Stomach (tissue), 19 donors: Measurements from ENCODE around the gene ZNG1F. TPM values are rescaled to one million over a fixed set of nuclear protein-coding genes. Genes with fewer than 3 reads are reported as not detected.
"Not testable (repeated sequence)": the region's sequence is repeated elsewhere in the genome, so short reads cannot be mapped to it uniquely, and the experiment has no call there.

Experiments
- DNase-seq, 2 donors: peaks; one replicate each; pipeline versions ENCODE4 v3.0.0 to v3.0.0-alpha.2; 2013 to 2019
- H3K27ac ChIP-seq, 5 donors: fragments of 200-600 bp in 4 of 5; sonication (generic) in 4 of 5; one replicate each; pipeline ENCODE4 v1.5.1; 2013 to 2019; ENCODE audit warnings: mild to moderate bottlenecking in 1 of 5, moderate library complexity in 1 of 5
- H3K27me3 ChIP-seq, 3 donors: fragments of 200-600 bp; sonication (generic); one replicate each; pipeline ENCODE4 v1.5.1; 2017 to 2019; ENCODE audit warnings: mixed run types in 1 of 3
- H3K36me3 ChIP-seq, 4 donors: fragments of 200-600 bp; sonication (generic); 1 replicate in 3 of 4; 2 replicates in 1 of 4; pipeline ENCODE4 v1.5.1; 2016 to 2019
- H3K4me1 ChIP-seq, 4 donors: fragments of 200-600 bp; sonication (generic); one replicate each; pipeline ENCODE4 v1.5.1; 2016 to 2019
- H3K4me3 ChIP-seq, 4 donors: fragments of 200-600 bp; sonication (generic) in 3 of 4; one replicate each; pipeline ENCODE4 v1.5.1; 2016 to 2019; ENCODE audit warnings: mild to moderate bottlenecking in 1 of 4
- H3K9me3 ChIP-seq, 4 donors: fragments of 200-600 bp; sonication (generic); one replicate each; pipeline ENCODE4 v1.5.1; 2016 to 2019
- WGBS, 5 donors: extraction: QIAGEN DNeasy Blood & Tissue Kit in 3 of 5; methylation state at CpG; one replicate each; pipeline versions ENCODE4 v1.1.5 to v1.1.7; 2013 to 2018; 5-methylcytosine and 5-hydroxymethylcytosine counted together
- intact Hi-C: fragments of 100-400 bp; cut with DNase I; formaldehyde crosslinking; loops from one replicate; pipeline ENCODE4 v1.15.1; 2023; ENCODE audit warnings: low total_unique reads
- long read RNA-seq, 10 donors: transcript quantifications; one replicate each; lab custom pipeline, GENCODE V29; 2026
- polyA plus RNA-seq, 3 donors: library from polyadenylated mRNA; stranded (reverse); fragments of 200-250 nt; gene quantifications; one replicate each; pipeline ENCODE4 v1.2.3, GENCODE V29; 2013
- total RNA-seq, 5 donors: library from RNA; depleted of rRNA; stranded (reverse); fragments of >200 nt; gene quantifications; one replicate each; pipeline versions ENCODE4 v1.1.0 to v1.2.3, GENCODE V29; 2014 to 2016
- donor health status: healthy with polysubstance abuse.
- donor health status: Bipolar disorder and iron deficiency.
- donor health status: healthy.

ZNG1F gene
- 10 to 100 TPM in 3 of 5 donors, 1 to 10 TPM in 1, not detected in 1; 5.8 to 29.3 (median 19.6) TPM for total RNA-seq
- 10 to 100 TPM in 1 of 3 donors, 1 to 10 TPM in 2; 3.7 to 31.2 (median 6.0) TPM for polyA plus RNA-seq
- long read RNA-seq, donor 1, partial matches to known transcripts: 0 of 1 reads
- long read RNA-seq, donor 1, other reads (novel, unspliced or antisense): 0 of 1 reads
- long read RNA-seq, donor 2, partial matches to known transcripts: 8 of 9 reads
- long read RNA-seq, donor 2, other reads (novel, unspliced or antisense): 0 of 9 reads
- long read RNA-seq, donor 3: 0 reads
- long read RNA-seq, donor 4: 0 reads
- long read RNA-seq, donor 5: 0 reads
- long read RNA-seq, donor 6, transcript CBWD6-215 (6 exons, 3,334 nt): major isoform, 7 of 16 reads
- long read RNA-seq, donor 6, partial matches to known transcripts: 6 of 16 reads
- long read RNA-seq, donor 6, other reads (novel, unspliced or antisense): 0 of 16 reads
- long read RNA-seq, donor 7, partial matches to known transcripts: 7 of 8 reads
- long read RNA-seq, donor 7, other reads (novel, unspliced or antisense): 0 of 8 reads
- long read RNA-seq, donor 8, partial matches to known transcripts: 7 of 8 reads
- long read RNA-seq, donor 8, other reads (novel, unspliced or antisense): 0 of 8 reads
- long read RNA-seq, donor 9, partial matches to known transcripts: 5 of 6 reads
- long read RNA-seq, donor 9, other reads (novel, unspliced or antisense): 0 of 6 reads
- long read RNA-seq, donor 10: 0 reads

DNA sequence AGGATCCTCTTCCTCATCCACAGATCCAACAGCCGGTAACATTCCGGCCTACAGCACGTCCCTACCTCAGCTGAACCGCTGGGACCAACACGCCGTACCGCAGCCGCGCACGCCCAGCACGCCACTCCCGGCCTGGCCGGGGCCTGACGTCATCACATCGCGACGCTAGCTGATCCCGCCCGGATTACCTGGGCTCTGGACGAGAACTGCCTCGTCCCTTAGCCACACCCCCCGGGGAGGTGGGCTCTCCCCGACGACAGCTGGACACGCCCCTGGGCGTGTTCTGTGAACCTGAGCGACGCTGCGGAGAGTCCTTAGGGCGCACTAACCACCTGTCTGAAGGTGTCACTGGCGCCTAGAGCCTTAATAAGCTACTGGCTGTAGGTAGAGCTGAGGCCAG is at the start of gene ZNG1F:
TSS of gene ZNG1F (minus strand) at position 101 of the 400 bp plus-strand sequence. CDS start at position 42, 59 bp downstream.
- not testable (repeated sequence) for H3K4me3 ChIP-seq

DNA sequence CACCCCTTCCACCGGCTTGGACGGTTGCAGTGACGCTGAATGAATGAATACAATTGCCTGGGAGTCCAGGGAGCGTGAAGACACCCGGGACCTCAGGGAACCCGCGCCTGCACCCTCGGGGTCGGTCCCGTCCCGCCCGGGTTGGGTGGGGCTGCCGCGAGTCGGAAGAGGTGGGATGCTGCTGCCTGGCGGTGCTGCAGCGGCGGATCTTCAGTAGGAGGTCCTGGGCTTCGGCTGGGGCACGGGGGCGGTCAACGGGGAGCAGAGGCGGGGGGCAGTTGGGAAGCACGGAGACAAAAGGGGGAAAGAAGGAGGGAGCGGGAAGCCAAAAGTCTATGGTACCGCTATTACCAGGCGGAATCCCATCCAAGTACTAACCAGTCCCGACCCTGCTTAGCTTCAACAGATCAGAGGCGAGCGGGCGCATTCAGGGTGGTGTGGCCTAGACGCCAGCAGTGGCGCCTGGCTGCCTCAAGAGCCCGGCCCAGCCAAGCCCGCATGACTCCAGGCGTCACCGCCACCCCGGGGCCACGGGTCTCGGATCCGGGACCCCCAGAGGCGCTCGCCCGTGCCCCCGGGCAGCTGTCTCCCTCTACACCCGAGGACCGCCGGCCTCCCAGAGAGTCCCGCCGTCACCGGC is 48.1 kb upstream of the ZNG1F start:
- peak in 1 of 2 donors; percentile 22 for DNase-seq
- WGBS, 5 donors: 43 to 72% (median 69%) methylated on average over 16 to 47 of the region's 51 CpGs
- H3K36me3 ChIP-seq, H3K27ac ChIP-seq, intact Hi-C loops, H3K4me3 ChIP-seq, H3K4me1 ChIP-seq: not testable (repeated sequence)
- Histone ChIP-seq H3K9me3 (peaks cover 3 to 50% (median 42%) of the 10 kb centered on the region in 4 donors), H3K27me3 (peaks cover 0 to 11% (median 0%) of the 10 kb centered on the region in 3 donors)

More for the DNA sequence above, at the start of gene ZNG1F:
- H3K4me1 ChIP-seq, intact Hi-C loops, H3K27me3 ChIP-seq, H3K27ac ChIP-seq, DNase-seq, H3K36me3 ChIP-seq, H3K9me3 ChIP-seq: not testable (repeated sequence)
- WGBS, 5 donors: no CpG with 5 or more reads among the region's 31 CpGs

DNA sequence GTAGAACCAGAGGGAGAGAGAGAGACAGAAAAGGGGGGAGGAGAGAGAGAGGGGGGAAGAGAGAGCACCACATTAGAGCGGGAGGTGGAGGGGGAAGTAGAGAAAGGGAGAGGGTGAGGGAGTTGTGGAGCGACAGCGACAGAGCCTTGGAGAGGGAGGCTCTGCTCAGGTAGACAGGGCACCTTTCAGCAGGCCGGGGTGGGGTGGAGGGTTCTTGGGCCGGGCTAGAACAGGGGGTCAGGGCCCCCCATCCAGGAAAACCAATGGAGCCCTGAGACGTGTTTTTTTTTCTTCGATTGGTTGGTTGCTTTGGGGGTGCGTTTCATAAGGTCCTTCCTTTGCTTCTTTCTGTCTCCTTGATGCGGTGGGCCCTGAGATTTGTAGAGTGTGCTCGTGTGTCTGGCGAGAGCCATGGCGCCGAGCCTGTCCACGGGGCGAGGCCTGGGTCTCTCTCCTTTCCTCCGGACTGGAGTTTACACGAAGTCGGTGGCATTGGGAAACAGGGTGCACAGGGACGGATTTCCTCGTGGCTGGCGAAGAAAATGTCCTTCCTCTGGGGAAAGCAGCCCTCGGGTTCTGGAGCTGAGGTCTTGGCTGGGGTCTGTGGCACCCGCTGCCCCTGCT is 47.5 kb upstream of the ZNG1F start:
- intact Hi-C loops, H3K36me3 ChIP-seq, DNase-seq, H3K4me1 ChIP-seq, H3K4me3 ChIP-seq, H3K27ac ChIP-seq: not testable (repeated sequence)
- WGBS, 5 donors: 69 to 81% (median 78%) methylated on average over 23 of the region's 23 CpGs
- Histone ChIP-seq H3K27me3 (peaks cover 0 to 12% (median 0%) of the 10 kb centered on the region in 3 donors), H3K9me3 (peaks cover 3 to 52% (median 42%) of the 10 kb centered on the region in 4 donors)

DNA sequence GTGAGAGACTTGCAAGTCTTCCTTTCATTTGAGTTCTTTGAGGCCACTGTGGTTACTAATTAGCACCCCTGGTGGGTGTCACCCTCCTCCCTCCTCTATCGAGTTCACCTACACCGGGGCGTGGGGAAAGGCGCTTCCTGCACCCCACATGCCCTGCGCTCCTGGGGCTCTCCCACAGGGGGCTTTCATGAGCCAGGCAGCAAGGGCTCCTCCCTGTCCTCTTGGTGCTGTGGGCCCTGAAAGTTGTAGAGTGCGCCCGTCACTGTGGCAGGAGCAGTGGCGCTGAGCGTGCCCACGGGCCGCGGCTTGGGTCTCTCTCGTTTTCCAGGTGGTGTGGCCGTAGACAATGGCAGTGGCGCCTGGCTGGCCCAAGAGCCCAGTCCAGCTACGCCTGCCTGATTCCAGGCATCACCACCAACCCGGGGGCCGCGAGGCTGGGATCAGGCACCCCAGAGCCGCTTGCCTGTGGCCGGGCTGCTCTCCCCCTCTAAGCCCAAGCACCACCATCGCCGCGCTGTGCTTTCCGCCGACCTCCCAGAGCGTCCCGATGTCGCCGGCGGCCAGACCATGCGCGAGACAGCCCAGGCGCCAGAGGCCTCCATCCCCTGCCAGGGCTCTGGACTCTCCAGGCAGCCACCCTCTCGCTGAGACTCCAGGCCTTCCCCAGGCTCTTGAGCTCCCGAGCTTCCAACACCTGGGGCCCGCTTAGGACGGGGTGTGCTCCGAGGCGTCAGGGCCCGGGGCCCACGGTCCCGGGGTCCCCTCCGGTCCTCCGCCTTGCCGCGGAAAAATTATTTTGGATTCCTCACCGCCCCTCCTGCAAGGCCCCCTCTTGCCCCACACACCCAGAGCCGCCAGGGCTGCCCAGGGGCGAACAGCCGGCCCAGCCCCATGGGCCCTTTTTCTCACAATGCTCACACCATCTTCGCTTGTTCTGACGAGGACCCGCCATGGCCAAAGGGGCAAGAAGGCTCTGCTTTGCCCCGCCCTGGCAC is 46.0 kb upstream of the ZNG1F start:
- Histone ChIP-seq H3K9me3 (peaks cover 3 to 49% (median 36%) of the 10 kb centered on the region in 4 donors), H3K27me3 (peaks cover 0 to 12% (median 0%) of the 10 kb centered on the region in 3 donors)
- H3K36me3 ChIP-seq, H3K4me3 ChIP-seq, H3K4me1 ChIP-seq, intact Hi-C loops, H3K27ac ChIP-seq: not testable (repeated sequence)
- peak; percentile 16 to 42 for DNase-seq
- WGBS, 5 donors: 70 to 79% (median 75%) methylated on average over 32 to 55 of the region's 55 CpGs

DNA sequence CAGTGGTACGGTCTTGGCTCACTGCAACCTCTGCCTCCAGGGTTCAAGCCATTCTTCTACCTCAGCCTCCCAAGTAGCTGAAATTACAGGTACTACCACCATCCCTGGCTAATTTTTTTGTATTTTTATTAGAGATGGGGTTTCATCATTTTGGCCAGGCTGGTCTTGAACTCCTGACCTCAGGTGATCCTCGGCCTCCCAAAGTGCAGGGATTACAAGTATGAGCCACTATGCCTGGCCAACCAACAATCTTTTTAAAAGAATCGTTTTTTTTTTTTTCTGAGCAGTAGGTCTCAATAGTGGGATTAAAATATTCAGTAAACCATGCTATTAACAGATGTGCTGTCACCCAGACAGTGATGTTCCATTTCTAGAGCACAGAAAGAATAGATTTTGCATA is 45.1 kb upstream of the ZNG1F start:
- H3K27me3 ChIP-seq: peaks cover 0 to 15% (median 0%) of the 10 kb centered on the region in 3 donors
- intact Hi-C loops: not testable (repeated sequence)
- WGBS, 5 donors: 49 to 70% (median 61%) methylated on average over 3 of the region's 3 CpGs

DNA sequence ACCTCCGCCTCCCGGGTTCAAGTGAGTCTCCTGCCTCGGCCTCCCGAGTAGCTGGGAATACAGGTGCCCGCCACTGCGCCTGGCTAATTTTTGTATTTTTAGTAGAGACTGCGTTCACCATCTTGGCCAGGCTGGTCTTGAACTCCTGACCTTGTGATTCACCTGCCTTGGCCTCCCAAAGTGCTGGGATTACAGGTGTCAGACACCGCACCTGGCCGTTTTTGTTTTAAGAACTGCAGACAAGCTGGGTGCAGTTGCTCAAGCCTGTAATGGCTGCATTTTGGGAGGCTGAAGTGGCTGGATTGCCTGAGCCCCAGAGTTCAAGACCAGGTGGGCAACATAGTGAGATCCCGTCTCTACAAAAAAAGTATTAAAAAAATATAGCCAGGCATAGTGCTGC is 43.2 kb upstream of the ZNG1F start:
- peaks cover 3 to 49% (median 33%) of the 10 kb centered on the region in 4 donors for H3K9me3 ChIP-seq
- DNase-seq: peak in 1 of 2 donors; percentile 45
- H3K27ac ChIP-seq, H3K4me1 ChIP-seq, H3K36me3 ChIP-seq, H3K4me3 ChIP-seq, intact Hi-C loops: not testable (repeated sequence)
- WGBS, 5 donors: 74 to 83% (median 78%) methylated on average over 10 of the region's 10 CpGs
- H3K27me3 ChIP-seq: peaks cover 0 to 16% (median 0%) of the 10 kb centered on the region in 3 donors

More for the DNA sequence above, 45.1 kb upstream of the ZNG1F start:
- H3K4me3 ChIP-seq, H3K36me3 ChIP-seq, DNase-seq, H3K4me1 ChIP-seq, H3K27ac ChIP-seq: not testable (repeated sequence)
- H3K9me3 ChIP-seq: peaks cover 3 to 55% (median 38%) of the 10 kb centered on the region in 4 donors

DNA sequence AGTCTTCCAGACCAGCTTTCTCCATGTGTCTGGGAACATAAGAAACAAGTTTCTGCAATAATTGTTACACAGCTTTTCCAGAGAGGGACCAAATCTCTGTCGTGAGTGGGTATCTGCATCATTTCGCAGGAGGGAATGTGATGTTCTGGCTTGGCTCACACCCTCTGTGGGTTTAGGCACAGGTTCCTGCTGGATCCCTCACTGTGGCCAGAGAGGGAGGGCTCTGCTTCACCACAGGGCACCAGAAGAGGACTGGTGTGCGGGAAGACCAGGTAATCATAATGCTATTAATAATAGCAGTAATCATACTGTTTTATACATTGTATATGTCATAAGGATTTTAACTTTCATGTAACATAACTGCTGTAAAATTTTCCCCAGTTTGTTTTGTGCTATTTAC is 41.3 kb upstream of the ZNG1F start:
- H3K27ac ChIP-seq, intact Hi-C loops, H3K4me3 ChIP-seq, H3K4me1 ChIP-seq, H3K36me3 ChIP-seq: not testable (repeated sequence)
- peak in 1 of 2 donors; percentile 16 for DNase-seq
- 58 to 65% (median 61%) methylated on average over 3 of the region's 3 CpGs for WGBS, 5 donors
- H3K9me3 ChIP-seq: peaks cover 3 to 30% (median 22%) of the 10 kb centered on the region in 4 donors
- peaks cover 0 to 16% (median 0%) of the 10 kb centered on the region in 3 donors for H3K27me3 ChIP-seq
